GF-D8 (cell line): ENCODE results near the gene LDHB.
"Not testable (repeated sequence)": the region's sequence is repeated elsewhere in the genome, so short reads cannot be mapped to it uniquely, and the experiment has no call there.

Source experiments
- DNase-seq: peaks from one replicate; lab custom pipeline; 2025; lab: John Stamatoyannopoulos, UW

Gene LDHB

DNA sequence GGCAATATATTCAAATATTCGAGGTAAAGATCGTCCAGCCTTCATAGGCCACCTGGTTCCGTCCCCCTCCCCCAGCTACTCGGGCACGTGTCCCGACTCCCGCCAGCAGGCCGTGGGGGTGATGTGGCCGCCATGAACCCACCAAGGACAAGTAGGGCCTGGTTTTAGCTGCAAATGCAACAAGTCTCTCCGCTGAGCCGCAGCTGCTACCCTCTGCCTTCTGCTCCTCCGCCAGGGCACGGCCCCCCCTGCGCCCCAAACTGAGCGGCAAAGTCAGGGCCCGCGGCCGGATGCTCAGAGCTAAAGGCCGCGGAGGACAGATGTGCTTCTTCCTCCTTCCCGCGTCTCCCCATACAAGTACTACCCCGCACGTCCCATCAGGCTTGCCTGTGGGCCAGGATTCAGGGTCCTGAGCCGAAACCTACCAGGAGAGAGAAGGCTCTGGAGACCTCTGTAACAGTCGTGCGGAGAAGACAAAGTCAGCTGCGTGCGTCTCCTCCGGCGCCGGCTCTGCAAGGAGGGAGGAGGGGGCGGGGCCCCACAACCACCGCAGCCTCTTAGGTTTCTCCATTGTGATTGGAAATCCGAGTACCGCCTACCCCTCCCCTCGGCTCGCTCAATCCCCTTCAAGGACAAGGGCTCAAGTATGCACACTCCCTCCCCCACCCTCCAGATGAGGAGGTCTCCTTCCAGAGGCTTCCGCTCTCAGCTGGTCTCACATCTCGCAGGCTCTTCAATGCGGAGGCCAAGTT is at the start of gene LDHB:
TSS of gene LDHB (minus strand) at position 517 of the 752 bp plus-strand sequence. CDS start 3,171 bp downstream, outside the sequence.
- DNase-seq, result peak; percentile 78

GRCh38 chr12:21704847-21705246 is 47.2 kb upstream of the LDHB start:
- DNase-seq, result no peak

DNA sequence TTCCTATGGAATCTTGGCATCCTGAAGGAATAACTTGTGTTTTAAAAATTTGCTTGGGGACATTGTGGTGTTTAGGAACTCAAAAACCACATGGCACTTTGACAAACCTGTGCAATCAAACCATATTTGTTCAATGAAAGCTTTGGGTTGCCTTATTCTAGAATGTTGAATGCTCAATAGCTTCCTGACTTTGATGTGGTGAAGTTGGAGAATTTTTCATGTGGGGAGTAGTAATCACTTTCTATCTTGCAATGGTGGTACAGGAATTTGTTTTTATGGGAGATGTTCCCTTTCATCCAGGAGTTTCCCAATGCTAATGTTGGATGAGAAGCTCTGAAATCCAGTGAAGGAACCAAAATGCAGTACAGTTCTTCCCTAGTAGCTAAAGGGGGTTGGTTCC is 42.2 kb upstream of the LDHB start:
- DNase-seq, result no peak

GRCh38 chr12:21697904-21698630 is 40.4 kb upstream of the LDHB start:
- no peak for DNase-seq

DNA sequence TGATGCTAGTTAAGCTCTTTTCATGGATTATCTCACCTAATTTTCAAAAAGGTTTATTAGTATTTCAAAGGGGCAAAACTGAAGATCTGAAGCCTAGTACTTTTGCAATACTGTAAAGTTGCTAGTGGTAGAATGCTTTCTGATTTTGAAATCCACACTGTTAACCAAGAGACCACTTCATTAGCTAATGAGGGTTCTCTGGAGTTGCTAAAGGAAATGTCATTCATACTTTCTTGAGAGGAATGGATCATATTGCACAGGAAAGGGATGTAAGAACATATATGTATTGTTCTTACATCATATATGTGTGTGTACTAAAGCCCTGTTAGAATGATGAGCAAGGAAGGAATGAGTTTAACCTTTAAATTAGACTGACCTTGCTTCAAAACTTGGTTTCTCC is 39.0 kb upstream of the LDHB start:
- DNase-seq, result no peak

DNA sequence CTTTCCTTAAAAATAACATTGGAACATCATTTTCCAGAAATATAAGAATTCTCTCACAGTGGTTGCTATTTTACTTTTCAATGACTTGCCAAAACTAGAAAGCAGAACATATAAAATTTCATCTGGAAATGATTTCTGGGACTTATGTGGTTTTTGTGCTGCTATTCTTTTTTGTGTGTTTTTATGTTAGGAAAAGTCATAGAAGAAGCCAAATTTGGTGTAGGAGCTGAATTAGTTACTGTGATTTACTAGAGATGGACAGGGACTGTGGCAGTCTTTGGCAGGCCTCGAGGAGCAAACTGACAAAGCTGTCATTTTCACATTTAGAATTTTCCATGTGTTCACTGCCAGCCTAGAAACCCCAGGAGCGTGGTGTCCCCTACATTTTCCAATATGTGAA is 38.3 kb upstream of the LDHB start:
- DNase-seq, result no peak

DNA sequence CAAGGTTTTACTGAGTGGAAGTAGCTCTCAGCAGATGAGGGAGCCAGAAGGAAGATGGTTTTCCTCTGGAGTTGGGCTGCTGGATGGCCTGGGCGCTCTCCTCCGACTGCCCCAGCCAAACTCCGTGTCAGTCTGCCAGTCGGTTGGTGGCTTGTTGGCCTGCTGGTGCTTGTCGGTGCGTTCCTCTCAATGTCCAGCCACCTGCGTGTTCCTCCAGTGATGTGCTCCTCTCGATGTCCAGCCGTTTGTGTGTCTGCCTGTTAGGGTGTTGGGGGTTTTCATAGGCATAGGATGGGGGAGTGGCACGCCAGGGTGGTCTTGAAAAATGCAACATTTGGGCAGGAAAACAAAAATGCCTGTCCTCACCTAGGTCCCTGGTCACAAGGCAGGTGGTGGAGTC is 37.0 kb upstream of the LDHB start:
- DNase-seq, result no peak

GRCh38 chr12:21691515-21691914 is 33.9 kb upstream of the LDHB start:
- no peak for DNase-seq

DNA sequence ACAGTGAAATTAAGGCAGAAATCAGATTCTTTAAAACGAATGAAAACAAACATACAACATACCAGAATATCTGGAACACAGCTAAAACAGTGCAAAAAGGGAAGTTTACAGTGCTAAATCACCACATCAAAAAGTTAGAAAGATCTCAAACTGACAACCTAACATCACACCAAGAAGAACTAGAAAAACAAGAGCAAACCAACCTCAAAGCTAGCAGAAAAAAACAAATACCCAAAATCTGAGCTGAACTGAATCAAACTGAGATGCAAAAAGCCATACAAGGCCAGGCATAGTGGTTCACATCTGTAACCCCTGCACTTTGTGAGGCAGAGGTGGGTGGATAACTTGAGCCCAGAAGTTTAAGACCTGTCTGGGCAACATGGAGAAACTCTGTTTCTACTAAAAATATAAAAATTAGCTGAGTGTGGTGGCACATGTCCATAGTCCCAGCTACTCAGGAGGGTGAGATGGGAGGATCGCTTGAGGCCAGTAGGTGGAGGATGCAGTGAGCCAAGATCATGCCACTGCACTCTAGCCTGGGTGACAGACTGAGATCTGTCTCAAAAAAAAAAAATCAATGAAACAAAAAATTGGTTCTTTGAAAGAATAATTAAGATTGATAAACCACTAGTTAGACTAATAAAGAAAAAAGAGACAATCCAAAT is 33.2 kb upstream of the LDHB start:
- DNase-seq, result no peak

DNA sequence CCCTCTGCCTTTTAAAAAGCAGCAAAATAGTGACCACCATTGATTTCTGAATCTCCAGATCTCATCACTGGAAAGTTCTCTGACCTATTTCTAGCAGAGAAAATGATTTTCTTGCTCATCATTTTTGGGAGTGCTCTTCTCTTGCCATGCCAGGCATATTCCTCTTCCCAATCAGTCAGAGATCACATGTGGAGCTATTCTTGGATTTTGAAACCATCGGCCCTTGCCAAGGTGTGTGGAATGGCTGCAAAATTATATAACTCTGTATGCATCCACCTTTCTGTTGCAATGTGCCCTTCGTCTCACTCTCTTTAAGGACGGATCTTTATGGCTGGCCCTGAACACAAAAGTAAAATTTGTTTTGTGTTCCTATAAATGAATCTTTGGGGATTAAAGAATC is 25.5 kb upstream of the LDHB start:
- no peak for DNase-seq

- peak; percentile 12 for DNase-seq
These were observed 21.3 kb upstream of the LDHB start for GRCh38 chr12:21678959-21679358.

GRCh38 chr12:21677622-21678277 is 20.1 kb upstream of the LDHB start:
- no peak for DNase-seq

GRCh38 chr12:21677204-21677603 is 19.6 kb upstream of the LDHB start:
- no peak for DNase-seq

DNA sequence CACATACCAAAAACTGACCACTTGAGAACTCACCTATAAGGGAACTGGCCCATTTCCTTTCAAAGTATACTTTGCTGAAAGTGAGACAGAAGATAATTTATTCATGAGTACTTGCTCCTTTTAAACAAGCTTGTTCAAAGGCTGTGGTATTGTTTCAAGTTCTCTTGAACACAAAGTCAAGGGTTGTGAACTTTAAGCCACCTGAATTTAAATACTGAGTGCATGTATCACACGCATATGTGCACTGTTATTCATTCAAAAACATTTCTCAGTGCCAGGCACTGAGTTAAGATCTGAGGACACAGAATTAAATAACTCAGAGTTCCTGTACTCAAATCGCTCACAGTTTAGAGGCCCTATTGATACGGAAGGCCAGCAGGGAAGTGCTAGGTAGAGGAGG is 19.1 kb upstream of the LDHB start:
- DNase-seq, result no peak

- DNase-seq, result no peak
These were observed 18.0 kb upstream of the LDHB start for GRCh38 chr12:21675641-21676040.

DNA sequence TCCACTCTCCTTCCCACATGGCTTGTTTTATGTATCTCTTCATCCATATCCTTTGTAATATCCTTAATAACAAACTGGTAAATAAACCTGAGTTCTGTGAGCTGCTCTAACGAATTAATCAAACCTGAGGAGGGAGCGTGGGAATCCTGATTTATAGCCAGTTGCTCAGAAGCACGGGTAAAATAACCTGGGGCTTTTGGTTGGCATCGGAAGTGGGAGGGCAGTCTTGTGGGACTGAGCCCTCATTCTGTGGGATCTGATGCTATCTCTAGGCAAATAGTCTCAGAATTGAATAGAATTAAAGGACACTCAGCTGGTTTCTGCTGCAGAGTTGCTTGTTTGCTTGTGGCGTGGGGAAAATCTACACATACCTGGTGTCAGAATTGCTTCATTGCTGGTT is 17.5 kb upstream of the LDHB start:
- DNase-seq, result no peak

DNA sequence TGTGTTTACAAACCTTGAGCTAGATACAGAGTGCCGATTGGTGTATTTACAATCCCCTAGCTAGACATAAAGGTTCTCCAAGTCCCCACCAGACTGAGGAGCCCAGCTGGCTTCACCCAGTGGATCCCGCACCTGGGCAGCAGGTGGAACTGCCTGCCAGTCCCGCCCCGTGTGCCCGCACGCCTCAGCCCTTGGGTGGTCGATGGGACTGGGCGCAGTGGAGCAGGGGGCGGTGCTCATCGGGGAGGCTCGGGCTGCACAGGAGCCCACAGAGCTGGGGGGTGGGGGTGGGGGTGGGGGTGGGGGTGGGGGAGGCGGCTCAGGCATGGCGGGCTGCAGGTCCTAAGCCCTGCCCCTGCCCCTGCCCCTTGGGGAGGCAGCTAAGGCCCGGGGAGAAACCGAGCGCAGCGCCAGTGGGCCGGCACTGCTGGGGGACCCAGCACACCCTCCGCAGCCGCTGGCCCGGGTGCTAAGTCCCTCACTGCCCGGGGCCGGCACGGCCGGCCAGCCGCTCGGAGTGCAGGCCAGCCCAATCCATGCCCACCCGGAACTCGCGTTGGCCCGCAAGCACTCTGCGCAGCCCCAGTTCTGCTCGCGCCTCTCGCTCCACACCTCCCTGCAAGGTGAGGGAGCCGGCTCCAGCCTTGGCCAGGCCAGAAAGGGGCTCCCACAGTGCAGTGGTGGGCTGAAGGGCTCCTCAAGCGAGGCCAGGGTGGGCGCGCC is 16.3 kb upstream of the LDHB start:
- DNase-seq, result not testable (repeated sequence)

- no peak for DNase-seq
These were observed 14.5 kb upstream of the LDHB start for GRCh38 chr12:21672146-21672545.

DNA sequence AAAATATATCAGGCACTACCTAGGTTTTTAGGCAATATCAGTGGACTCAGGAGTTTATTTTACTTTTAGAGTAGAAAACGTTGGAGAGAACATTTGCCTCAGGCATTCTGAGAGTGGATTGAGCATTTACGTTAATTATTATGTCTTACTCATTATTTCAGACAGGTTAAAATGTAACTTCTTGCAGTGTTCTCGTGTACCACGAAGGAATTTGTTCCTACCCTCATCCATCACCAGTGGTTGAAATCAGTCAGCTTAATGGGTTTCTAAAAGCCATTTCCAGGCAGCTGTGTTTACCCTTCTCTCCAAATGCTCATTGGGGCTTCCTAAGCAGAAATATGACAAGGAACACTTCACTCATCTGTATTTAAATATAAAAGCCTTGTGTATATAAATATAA is 9.1 kb upstream of the LDHB start:
- no peak for DNase-seq

DNA sequence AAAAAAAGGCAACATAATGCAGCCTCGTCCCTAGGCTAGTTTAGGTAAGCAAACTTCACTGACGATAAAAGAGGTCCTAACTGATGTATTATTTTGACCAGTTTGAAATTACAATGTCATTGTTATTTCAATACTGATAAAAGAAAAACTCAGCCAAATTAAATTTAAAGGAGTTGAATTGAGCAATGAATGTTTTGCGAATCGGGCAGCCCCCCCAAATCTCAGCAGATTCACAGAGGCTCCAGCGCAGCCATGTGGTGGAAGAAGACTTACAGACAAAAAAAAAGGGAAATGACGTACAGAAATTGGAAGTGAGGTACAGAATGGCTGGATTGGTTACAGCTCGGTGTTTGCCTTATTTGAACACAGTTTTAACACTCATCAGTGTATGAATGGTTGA is 8.2 kb upstream of the LDHB start:
- no peak for DNase-seq

DNA sequence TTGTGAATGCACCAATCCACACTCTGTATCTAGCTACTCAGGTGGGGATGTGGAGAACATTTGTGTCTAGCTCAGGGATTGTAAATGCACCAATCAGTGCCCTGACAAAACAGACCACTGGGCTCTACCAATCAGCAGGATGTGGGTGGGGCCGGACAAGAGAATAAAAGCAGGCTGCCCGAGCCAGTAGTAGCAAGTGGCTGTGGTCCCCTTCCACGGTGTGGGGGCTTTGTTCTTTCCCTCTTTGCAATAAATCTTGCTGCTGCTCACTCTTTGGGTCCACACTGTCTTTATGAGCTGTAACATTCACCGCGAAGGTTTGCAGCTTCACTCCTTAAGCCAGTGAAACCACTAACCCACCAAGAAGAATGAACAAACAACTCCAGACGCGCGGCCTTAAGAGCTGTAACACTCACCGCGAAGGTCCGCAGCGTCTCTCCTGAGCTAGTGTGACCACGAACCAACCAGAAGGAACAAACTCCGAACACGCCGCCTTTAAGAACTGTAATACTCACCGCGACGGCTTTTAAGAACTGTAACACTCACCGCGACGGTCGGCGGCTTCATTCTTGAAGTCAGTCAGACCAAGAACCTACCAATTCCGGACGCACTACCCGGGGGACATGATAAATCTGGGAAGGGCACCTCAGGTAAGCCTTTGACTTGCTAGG is 4.6 kb upstream of the LDHB start:
- no peak for DNase-seq
